ENCODE measurements around the gene PDS5B.

Gene PDS5B

DNA sequence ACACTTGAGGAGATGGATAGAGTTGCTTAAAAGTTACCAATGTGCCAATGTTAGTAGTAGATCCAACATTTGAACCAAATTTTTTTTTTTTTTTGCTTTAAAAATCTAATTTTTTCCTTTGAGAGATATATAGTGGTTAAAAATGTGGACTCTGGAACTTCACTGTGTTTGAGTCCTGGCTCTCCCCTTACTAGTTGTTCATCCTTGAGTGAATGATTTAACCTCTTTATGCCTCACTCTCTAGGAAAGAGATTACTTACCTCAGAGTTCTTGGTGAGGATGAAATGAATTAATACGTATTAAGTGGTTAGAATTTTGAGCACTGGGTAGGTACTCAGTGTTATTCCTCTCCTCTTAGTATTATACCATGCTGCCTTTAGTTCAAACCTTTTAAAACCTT is 24.3 kb downstream of the PDS5B start:
- TF ChIP-seq, protein P1, sequence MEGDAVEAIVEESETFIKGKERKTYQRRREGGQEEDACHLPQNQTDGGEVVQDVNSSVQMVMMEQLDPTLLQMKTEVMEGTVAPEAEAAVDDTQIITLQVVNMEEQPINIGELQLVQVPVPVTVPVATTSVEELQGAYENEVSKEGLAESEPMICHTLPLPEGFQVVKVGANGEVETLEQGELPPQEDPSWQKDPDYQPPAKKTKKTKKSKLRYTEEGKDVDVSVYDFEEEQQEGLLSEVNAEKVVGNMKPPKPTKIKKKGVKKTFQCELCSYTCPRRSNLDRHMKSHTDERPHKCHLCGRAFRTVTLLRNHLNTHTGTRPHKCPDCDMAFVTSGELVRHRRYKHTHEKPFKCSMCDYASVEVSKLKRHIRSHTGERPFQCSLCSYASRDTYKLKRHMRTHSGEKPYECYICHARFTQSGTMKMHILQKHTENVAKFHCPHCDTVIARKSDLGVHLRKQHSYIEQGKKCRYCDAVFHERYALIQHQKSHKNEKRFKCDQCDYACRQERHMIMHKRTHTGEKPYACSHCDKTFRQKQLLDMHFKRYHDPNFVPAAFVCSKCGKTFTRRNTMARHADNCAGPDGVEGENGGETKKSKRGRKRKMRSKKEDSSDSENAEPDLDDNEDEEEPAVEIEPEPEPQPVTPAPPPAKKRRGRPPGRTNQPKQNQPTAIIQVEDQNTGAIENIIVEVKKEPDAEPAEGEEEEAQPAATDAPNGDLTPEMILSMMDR (IDR thresholded peaks at IDR 0.05; ENCODE audit: control insufficient read depth, extremely low read depth, insufficient read depth), result no peak
- no peak overlapping the region for H3K4me3 ChIP-seq (ENCODE audit: low read depth, low read length)
- DNase-seq (ENCODE audit: low read depth), result no peak

DNA sequence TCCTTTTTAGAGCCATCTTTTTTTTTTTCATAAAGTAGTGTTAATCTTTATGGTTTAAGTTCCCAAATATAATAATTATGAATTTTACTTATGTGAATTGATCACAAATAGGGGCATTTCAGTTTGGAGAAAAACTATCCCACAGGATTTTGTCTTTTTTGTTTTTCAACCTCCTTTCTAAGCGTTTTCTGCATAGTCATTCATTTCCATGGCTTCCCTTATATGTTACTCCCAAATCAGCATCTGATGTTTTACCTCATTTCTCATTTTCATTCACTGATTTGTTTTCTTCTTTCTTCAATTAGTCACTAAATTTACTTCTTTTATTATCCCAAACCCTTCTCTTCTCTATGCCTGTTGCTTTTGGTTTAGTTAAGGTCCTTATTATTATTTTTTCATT is 24.7 kb downstream of the PDS5B start:
- no peak overlapping the region for H3K4me3 ChIP-seq (ENCODE audit: low read depth, low read length)
- DNase-seq (ENCODE audit: low read depth), result no peak
- TF ChIP-seq, protein P1 (IDR thresholded peaks at IDR 0.05; ENCODE audit: control insufficient read depth, extremely low read depth, insufficient read depth), result no peak

DNA sequence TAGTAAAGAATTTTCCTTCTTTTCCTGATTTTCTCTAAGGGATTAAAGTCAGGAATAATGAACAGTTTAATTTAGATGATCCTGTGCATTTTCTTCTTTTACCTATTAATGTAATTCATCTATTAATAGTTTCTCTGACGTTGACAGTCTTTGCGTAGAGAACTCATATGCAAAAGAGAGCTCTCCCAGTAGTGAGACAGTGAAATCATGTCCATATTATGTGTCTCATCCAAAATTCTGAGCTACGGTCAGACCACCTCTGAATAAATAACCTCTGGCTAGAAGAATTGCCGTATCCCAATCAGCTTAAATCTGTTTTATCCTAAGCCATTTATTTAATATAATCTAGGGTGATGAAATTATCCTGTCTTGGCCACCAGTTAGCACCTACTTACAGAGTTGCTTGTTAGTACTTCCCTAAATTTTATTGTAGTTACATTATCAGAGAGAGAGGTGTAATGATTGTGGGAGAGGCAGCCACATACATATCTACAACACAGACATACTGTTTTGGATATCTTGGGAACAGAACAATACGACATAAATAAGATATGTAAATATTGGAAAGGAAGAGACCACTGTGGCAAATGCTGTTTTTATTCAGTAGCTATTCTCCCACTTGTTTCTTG is 30.7 kb downstream of the PDS5B start:
- DNase-seq (ENCODE audit: low read depth), result no peak
- H3K4me3 ChIP-seq (ENCODE audit: low read depth, low read length), result no peak overlapping the region
- TF ChIP-seq, protein P1 (IDR thresholded peaks at IDR 0.05; ENCODE audit: control insufficient read depth, extremely low read depth, insufficient read depth), result no peak

DNA sequence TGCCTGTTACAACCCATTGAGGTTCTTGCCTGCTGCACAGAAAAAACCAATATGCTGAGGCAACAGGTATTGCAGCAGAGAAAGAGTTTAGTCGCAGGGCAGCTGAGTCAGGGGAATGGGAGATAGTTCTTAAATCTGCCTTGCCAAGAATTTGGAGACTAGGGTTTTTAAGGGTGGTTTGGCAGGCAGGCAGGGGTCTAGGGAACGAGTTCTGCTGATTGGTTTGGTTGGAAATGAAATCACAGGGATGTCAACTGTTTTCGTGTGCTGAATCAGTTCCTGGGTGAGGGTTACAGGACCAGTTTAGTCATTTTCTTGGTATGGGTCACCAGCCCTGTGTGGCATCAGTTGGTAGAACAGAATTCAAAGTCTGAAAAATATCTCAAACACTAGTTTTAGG is 36.6 kb downstream of the PDS5B start:
- TF ChIP-seq, protein P1 (IDR thresholded peaks at IDR 0.05; ENCODE audit: control insufficient read depth, extremely low read depth, insufficient read depth), result no peak
- no peak for DNase-seq (ENCODE audit: low read depth)
- H3K4me3 ChIP-seq (ENCODE audit: low read depth, low read length), result no peak overlapping the region

DNA sequence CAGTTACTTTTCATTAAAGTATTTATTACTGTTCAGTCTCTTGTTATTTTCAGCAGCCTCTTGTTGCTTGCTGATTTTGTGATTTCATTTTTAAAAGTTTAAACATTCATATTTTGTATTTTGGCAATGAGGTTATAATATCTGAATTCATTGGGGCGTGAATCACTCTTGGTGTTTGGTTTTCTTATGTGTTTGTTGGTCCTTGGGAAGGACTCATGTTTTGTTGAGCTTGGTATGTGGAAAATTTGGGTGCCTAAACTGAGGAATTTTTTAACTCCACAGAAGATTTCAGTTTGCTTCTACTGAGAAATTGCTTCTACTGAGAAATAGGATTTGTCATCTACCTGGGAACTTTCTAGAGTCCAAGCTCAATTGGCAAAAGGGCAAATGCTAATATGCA is 38.2 kb downstream of the PDS5B start:
- TF ChIP-seq, protein P1 (IDR thresholded peaks at IDR 0.05; ENCODE audit: control insufficient read depth, extremely low read depth, insufficient read depth), result no peak
- H3K4me3 ChIP-seq (ENCODE audit: low read depth, low read length), result no peak overlapping the region
- no peak for DNase-seq (ENCODE audit: low read depth)

DNA sequence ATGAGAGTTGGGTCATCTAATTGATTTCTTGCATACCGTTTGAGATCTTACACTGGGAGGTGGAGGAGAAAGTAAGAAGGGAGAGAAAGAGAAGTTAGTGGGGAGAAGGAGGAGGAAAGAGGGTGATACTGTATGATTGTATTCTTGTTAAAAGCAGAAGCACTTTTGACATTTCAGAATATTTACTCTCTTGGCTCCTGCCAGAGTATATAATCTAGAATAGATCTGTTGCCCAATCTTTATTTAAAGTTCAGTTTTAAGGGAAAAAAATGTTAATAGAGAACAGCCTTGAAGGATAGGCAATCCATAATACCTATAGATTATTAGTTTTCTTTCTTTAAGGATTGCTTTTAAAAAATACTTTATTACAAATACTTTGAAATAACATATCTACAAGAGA is 41.5 kb downstream of the PDS5B start:
- no peak overlapping the region for H3K4me3 ChIP-seq (ENCODE audit: low read depth, low read length)
- TF ChIP-seq, protein P1 (IDR thresholded peaks at IDR 0.05; ENCODE audit: control insufficient read depth, extremely low read depth, insufficient read depth), result no peak
- DNase-seq (ENCODE audit: low read depth), result no peak

DNA sequence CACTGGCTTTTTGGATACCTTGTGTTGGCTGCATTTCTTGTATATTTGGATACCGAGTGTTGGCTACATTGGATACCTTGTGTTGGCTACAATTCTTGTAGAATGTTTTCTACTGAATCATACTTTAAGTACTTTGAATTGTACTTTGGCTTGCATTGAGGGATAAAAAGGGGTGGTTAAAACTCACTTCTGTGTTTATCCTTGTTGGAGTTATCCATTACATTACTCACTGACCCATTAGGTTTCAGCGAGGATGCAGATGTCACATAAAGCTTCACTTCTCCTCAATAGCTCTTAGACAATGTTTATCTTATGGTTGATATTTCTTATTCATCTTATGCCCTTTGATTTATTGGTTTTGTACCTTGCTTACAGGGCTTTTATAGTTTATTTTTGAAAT is 43.1 kb downstream of the PDS5B start:
- TF ChIP-seq, protein P1 (IDR thresholded peaks at IDR 0.05; ENCODE audit: control insufficient read depth, extremely low read depth, insufficient read depth), result no peak
- H3K4me3 ChIP-seq (ENCODE audit: low read depth, low read length), result no peak overlapping the region
- no peak for DNase-seq (ENCODE audit: low read depth)
